AG04449 (cell line): ENCODE results near the gene NAA10.
"Not testable (repeated sequence)": the region's sequence is repeated elsewhere in the genome, so short reads cannot be mapped to it uniquely, and the experiment has no call there.

Experiments used
- CTCF ChIA-PET: fragments of 350-600 bp; formaldehyde crosslinking; extraction: SDS; loops from one replicate; lab custom pipeline; 2021; ENCODE audit warnings: antibody characterized with exemption; lab: Yijun Ruan, JAX
- POLR2A ChIA-PET: fragments of 400-600, 350-600 bp; formaldehyde crosslinking; extraction: SDS; loops from one replicate; lab custom pipeline; 2020; ENCODE audit warnings: antibody characterized with exemption, inconsistent platforms; lab: Yijun Ruan, JAX
- DNase-seq: peaks from one replicate; pipeline ENCODE4 v3.0.0-alpha.2; 2010; ENCODE audit warnings: low read depth, low spot score
- H3K4me3 ChIP-seq: 2 replicates; pipeline ENCODE4 v1.5.1; 2011; ENCODE audit warnings: low read depth, mild to moderate bottlenecking, control low read depth, low read length
- CTCF ChIP-seq: IDR thresholded peaks from one replicate; pipeline ENCODE4 v1.5.1; 2011; ENCODE audit warnings: mild to moderate bottlenecking, moderate library complexity, low read length, control low read depth, inconsistent platforms; ENCODE audit not compliant: insufficient read depth; ENCODE audit errors: missing control alignments

Gene NAA10

GRCh38 chrX:153934762-153935325 is at the start of gene NAA10:
Gene NAA10, minus strand, starts transcription at chrX:153935037. Its CDS starts 133 bp downstream, at chrX:153934904.
- no peak for DNase-seq
- POLR2A ChIA-PET = interaction anchor here (2.1 kb wide), 1 partner anchor 140 kb away, joined by 8 read pairs; the partner anchor contains the start of genes IDH3G and SSR4

GRCh38 chrX:153983321-153983801 is 48.5 kb upstream of the NAA10 start:
- ChIA-PET POLR2A (no interaction called here), CTCF (no interaction called here)
- DNase-seq = no peak
- no peak for TF ChIP-seq CTCF
- H3K4me3 ChIP-seq = no peak overlapping the region

More at GRCh38 chrX:153934762-153935325, at the start of gene NAA10:
- TF ChIP-seq CTCF = no peak
- CTCF ChIA-PET = interaction anchor here (0.8 to 3.4 kb wide), 4 partner anchors 12 to 174 kb away, joined by 3 to 24 read pairs (median 4); no protein-coding TSS in a partner anchor
- peak within 1 kb of the TSS; percentile 68 for H3K4me3 ChIP-seq

- CTCF ChIA-PET = interaction anchor here (1.2 kb wide), 1 partner anchor 391 kb away, joined by 3 read pairs; no protein-coding TSS in a partner anchor
- POLR2A ChIA-PET = no interaction called here
- H3K4me3 ChIP-seq = no peak overlapping the region
- TF ChIP-seq CTCF = no peak
- no peak for DNase-seq
These were observed 47.1 kb upstream of the NAA10 start for GRCh38 chrX:153981771-153982533.

- ChIA-PET CTCF (interaction anchor here (1.2 to 1.4 kb wide), 3 partner anchors 32 to 392 kb away, joined by 3 to 4 read pairs (median 3); no protein-coding TSS in a partner anchor), POLR2A (no interaction called here)
- no peak for TF ChIP-seq CTCF
- H3K4me3 ChIP-seq = no peak overlapping the region
- no peak for DNase-seq
These were observed 46.4 kb upstream of the NAA10 start for GRCh38 chrX:153981231-153981630.

- H3K4me3 ChIP-seq, POLR2A ChIA-PET, DNase-seq: not testable (repeated sequence)
- CTCF ChIA-PET = interaction anchor here (1.2 to 1.4 kb wide), 3 partner anchors 32 to 393 kb away, joined by 3 to 4 read pairs (median 3); no protein-coding TSS in a partner anchor
These were observed 45.6 kb upstream of the NAA10 start for GRCh38 chrX:153980394-153980793.

- TF ChIP-seq CTCF = no peak
- H3K4me3 ChIP-seq = no peak overlapping the region
- DNase-seq = no peak
- POLR2A ChIA-PET = no interaction called here
- CTCF ChIA-PET = interaction anchor here (1.4 kb wide), 1 partner anchor 38 kb away, joined by 5 read pairs; no protein-coding TSS in a partner anchor
These were observed 40.0 kb upstream of the NAA10 start for GRCh38 chrX:153974726-153975286.
